ENCODE measurements around the gene CNGA3. TPM values are rescaled to one million over a fixed set of nuclear protein-coding genes. Genes with fewer than 3 reads are reported as not detected.
"Not testable (repeated sequence)": the region's sequence is repeated elsewhere in the genome, so short reads cannot be mapped to it uniquely, and the experiment has no call there.

The CNGA3 gene
- total and polyA plus RNA-seq, 2 of the 8 experiments (the other 6 are each of a cell fraction or from before 2014, with no cell fraction given) = 0.02 TPM; not detected in 1

GRCh38 chr2:98320171-98320570, 26.1 kb upstream of the CNGA3 start:
- H4K20me1 ChIP-seq (replicated peaks in 1 of 2; ENCODE audit: control insufficient read depth in 1 of 2, insufficient read depth in 2 of 2, low read length in 2 of 2); H3K14ac ChIP-seq (ENCODE audit: insufficient read length); H3K27me3 ChIP-seq (replicated peaks in 1 of 4; ENCODE audit: control insufficient read depth in 3 of 4, extremely low read depth in 1 of 4, insufficient read depth in 3 of 4, low read length in 3 of 4); H4K91ac ChIP-seq (replicated peaks; ENCODE audit: insufficient read length, low read length); H2BK5ac ChIP-seq (ENCODE audit: low read depth, low read length); H3K4me1 ChIP-seq (replicated peaks in 1 of 4; ENCODE audit: control insufficient read depth in 3 of 4, insufficient read depth in 4 of 4, low read length in 3 of 4); H2AFZ ChIP-seq (ENCODE audit: low read length); H4K8ac ChIP-seq (ENCODE audit: extremely low read depth, insufficient read depth, low read length); H3K4ac ChIP-seq (replicated peaks; ENCODE audit: insufficient read length, low read depth, low read length); H2AK5ac ChIP-seq (ENCODE audit: low read depth, low read length); H2BK20ac ChIP-seq (ENCODE audit: low read length); H4K5ac ChIP-seq (ENCODE audit: insufficient read length, low read depth, low read length); H3K36me3 ChIP-seq (ENCODE audit: control insufficient read depth in 2 of 4, insufficient read depth in 4 of 4, low read length in 3 of 4); H3K4me2 ChIP-seq (ENCODE audit: insufficient read depth in 1 of 2, low read depth in 2 of 2, low read length in 2 of 2); POLR2A ChIA-PET (ENCODE audit: partially characterized antibody); H3K23ac ChIP-seq (ENCODE audit: insufficient read length); H3K79me2 ChIP-seq (ENCODE audit: control insufficient read depth in 1 of 2, insufficient read depth in 2 of 2, low read length in 2 of 2); CTCF ChIA-PET (ENCODE audit: partially characterized antibody); H2BK12ac ChIP-seq (ENCODE audit: low read depth, low read length); H2BK15ac ChIP-seq (ENCODE audit: low read length); H3K23me2 ChIP-seq (ENCODE audit: low read depth, low read length); H3K4me3 ChIP-seq (ENCODE audit: extremely low read depth in 1 of 4, insufficient read depth in 2 of 4, low read depth in 3 of 4, low read length in 4 of 4); H3K79me1 ChIP-seq (ENCODE audit: low read depth, low read length); H3K18ac ChIP-seq (ENCODE audit: extremely low read depth, low read length); H3K27ac ChIP-seq (ENCODE audit: low read depth, low read length); DNase-seq (ENCODE audit: low read depth in 1 of 2, low spot score in 2 of 2); FAIRE-seq; H3K56ac ChIP-seq (replicated peaks; ENCODE audit: insufficient read length, low read depth, low read length); H3K9ac ChIP-seq (replicated peaks in 1 of 4; ENCODE audit: extremely low read depth in 1 of 4, low read depth in 3 of 4, low read length in 3 of 4); H2BK120ac ChIP-seq (replicated peaks; ENCODE audit: low read depth, low read length): not testable (repeated sequence)
- 93% methylated on average over 3 of the region's 3 CpGs; no CpG with 5 or more reads in 1 of the 2 experiments for WGBS, 2 experiments (ENCODE audit: extremely low coverage in 1 of 2, insufficient coverage in 1 of 2, insufficient read length in 1 of 2, insufficient replicate concordance in 2 of 2, low coverage in 1 of 2, low lambda C conversion rate in 2 of 2, missing lambda C conversion rate in 1 of 2)
- peaks cover 29 to 33% of the 10 kb centered on the region in 2 experiments for H3K9me3 ChIP-seq (ENCODE audit: insufficient read depth in 2 of 2, low read depth in 1 of 2, low read length in 1 of 2)
